Stimulated activated CD8-positive, alpha-beta memory T cell treated with anti-CD3 and anti-CD28 coated beads, Interleukin-2, amount 100 ng/mL, for 1 hour (primary cell): ENCODE measurements around the gene CTXND1.

Experiments used
- DNase-seq, 2 donors: peaks; one replicate each; pipeline ENCODE4 v3.0.0-alpha.2; 2020; ENCODE audit warnings: low read depth in 2 of 2

The CTXND1 gene

GRCh38 chr15:80210611-80211573, 41.1 kb downstream of the CTXND1 start:
- no peak for DNase-seq

GRCh38 chr15:80208758-80209734, 43.0 kb downstream of the CTXND1 start:
- DNase-seq, result no peak

- no peak for DNase-seq
These were observed 44.1 kb downstream of the CTXND1 start for GRCh38 chr15:80207887-80208286.

DNA sequence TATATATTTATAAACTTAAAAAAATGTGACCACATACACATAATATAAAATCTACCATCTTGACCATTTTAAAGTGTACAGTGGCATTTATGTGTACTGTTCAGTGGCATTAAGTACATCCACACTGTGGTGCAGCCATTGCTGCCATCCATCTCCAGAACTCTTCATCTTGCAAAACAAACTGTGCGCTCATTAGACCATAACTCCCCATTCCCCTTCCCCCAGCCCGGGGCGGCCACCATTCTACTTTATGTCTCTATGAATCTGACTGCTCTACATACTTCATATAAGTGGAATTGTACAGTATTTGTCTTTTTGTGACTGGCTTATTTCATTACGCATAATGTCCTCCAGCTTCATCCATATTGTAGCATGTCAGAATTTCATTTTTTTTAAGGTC, 47.8 kb downstream of the CTXND1 start:
- DNase-seq, result no peak

GRCh38 chr15:80203361-80203885, 48.6 kb downstream of the CTXND1 start:
- no peak for DNase-seq

GRCh38 chr15:80202641-80203360, 49.2 kb downstream of the CTXND1 start:
- DNase-seq, result no peak

DNA sequence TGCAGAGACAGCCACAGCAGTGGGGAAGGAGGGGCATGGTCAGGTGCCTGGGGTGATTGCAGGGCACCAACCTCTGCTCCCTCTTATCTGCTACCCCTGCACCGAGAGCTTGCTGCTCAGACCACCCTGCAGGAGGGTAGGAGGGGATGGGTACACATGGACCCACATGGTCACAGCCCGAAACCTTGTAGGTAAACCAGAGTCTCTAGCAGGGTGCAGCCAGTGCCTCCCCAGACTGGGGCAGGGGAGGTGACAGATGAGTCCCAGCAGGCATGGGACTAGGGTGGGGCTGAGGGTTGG, 50.0 kb downstream of the CTXND1 start:
- no peak for DNase-seq

DNA sequence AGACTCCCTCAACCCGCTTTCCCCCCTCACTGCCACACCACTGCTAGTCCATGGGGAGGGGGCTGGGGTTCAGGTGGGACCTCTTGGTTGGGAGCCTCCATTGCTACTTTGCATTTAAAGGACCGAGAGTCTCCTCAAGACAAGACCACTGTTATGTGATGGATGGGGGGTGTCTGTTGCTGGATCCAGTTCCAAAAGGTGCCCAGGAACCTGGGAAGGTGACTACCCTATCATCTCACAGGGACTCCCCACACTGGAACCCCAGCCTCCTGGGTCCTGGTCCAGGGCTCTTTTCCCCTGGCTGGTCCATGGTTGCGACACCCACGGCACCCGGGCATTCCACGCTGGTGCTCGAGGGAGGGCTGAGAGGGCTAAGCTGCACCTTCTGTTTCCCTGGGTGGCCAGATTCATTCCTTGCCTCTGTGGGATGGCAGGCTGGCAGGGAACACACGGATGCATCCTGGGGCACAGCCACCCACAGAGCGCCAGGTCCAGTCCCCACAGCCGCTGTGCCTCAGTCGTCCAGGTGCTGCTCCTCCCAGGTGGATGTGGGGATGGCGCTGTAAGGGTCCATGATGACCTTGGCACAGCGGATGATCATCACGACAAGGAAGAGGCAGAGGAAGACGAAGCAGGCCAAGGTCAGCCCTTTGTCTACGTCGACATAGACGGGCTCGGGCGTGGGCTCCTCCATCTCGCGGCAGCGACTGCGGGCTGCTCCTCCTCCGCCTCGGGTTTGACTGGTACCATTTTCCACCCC, 50.6 kb downstream of the CTXND1 start:
- DNase-seq, result no peak

GRCh38 chr15:80199869-80200268, 52.1 kb downstream of the CTXND1 start:
- DNase-seq, result no peak

GRCh38 chr15:80199366-80199765, 52.6 kb downstream of the CTXND1 start:
- no peak for DNase-seq

DNA sequence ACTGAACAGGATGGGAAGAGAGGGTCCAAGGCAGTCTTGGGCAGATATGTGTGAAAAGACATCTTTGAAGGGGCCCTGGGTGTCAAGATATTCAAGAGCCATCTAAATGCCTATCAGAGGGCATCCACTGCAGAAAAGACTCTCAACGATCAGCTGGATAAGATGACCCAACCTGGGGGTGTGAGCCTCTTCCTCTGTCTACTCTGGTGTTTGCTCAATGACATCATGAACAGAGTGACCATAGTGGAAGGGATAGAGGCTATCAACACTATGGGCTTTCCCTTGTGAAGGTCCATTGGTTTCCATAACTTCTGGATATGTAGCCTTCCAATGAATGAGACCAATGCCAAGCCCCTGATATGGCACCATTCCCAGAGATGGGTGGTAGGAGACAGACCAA, 57.1 kb downstream of the CTXND1 start:
- DNase-seq, result no peak

- no peak for DNase-seq
These were observed 57.8 kb downstream of the CTXND1 start for GRCh38 chr15:80194186-80194585.

DNA sequence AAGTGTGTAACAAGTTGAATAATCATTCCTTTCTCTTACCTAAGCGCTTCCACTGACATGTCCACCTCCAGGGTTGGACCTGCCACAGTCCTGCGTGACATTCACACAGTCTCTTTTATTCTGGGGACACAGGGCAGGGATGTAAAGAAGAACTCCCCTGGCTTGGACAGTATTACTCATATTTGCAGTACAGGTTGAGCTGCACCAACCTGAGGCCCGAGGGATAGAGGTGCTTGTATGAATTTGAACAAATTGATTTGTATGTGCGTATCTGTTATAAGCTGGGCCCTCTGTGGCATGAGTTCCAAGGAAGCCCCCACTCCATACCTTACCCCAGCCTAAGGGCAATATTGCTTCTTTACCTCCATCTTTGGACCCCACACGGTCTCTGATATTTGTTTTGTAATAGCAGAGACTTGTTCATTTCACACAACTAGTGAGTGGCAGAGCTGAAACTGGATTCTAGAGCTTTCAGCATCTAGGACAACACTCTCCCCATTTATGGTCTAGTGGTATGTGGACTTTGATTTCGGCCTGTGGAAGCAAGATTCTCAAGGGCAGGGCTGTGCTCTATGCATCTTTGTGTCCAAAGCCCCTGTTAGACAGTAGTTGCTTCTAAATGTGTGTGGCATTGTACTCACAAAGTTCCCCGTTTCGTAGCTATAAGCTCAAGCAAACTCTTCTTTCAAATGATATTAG, 60.0 kb downstream of the CTXND1 start:
- no peak for DNase-seq

GRCh38 chr15:80191198-80191597, 60.8 kb downstream of the CTXND1 start:
- no peak for DNase-seq

GRCh38 chr15:80188251-80188650, 63.8 kb downstream of the CTXND1 start:
- no peak for DNase-seq

DNA sequence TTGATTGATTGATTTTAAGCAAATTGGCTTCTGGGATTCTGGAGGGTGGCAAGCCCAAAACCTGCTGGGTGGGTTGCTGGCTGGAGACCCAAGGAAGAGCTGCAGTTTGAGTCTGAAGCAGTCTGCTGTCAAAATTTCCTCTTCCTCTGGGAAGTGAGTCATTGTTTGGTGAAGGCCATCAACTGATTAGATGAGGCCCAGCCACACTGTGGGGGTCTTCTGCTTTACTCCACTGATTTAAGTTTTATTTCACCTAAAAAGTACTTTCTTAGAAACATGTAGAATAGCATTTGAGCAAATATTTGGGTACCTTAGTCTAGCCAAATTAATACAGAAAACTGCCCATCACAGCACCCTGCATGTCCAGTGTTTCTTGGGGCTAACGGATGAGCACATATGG, 65.4 kb downstream of the CTXND1 start:
- no peak for DNase-seq

DNA sequence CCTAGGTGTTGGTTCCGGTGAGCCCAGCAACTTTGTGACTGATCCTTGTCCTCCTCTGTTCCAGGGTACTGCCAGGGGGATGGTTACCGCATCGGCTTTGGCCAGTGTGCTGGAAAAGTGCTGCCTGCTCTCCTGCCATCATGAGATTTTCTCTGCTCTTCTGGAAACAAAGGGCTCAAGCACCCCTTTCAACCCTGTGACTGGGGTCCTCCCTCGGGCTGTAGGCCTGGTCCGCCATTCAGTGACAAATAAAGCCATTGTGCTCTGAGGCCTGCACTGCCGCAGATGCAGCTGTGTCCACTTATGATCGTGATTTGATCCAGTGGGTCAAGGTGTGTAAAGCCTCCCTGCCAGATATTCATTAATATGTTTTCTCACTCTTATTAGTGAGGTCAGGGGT, 65.9 kb downstream of the CTXND1 start:
- DNase-seq, result no peak

DNA sequence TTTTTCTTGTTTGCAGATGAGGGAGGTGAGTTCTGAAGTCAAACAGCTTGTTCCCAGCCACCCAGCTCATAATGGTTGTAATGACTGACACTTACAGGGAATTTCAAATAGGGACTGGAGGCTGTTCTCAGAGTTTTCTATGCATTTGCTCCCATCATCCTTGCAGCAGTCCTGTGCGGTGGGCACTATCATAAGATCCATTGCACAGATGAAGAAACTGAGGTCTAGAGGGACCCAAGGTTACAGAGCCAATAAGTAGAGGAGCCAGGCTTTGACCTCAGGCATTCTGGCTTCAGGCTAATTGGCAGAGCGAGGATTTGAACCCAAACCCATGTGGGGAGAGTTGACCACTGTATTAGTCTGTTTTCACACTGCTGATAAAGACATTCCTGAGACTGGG, 66.9 kb downstream of the CTXND1 start:
- DNase-seq, result no peak

DNA sequence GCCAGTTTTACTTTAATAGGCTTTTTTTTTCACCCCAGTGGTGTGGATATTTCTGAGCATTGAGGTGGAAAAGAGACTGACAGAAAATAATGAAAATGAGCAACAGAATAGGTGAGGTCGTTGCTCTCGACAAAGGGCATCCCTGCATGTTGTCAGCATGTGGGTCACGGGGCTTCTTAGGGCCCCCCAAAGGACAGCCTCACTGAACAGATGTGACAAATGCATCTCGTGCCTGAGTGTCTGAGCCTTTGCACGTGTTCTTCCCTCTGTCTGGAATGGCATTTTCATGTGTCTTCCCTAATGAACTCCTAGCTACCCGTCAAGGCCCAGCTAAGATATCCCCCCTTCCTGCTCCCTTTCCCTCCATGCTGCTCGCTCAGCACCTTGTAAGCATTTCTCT, 67.5 kb downstream of the CTXND1 start:
- no peak for DNase-seq

DNA sequence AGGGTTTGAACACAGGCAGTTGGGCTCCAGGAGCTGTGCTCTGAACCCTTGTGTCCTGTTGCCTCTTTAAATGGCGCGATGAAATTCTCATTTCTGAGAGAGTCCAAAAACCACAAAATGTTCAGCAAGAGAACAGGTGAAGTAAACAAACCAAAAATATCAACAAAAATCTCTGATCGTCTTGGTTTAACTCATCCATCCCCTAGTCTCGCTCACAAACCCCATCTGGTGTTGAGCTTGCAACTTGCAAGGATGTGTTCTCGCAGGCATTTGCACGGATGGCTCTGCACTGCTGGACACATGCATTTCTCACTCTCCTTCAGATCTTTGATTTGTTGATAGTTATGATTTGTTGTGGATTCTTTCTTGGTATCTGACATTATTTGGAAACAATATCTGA, 68.1 kb downstream of the CTXND1 start:
- DNase-seq, result no peak
